HL-60 (cell line): ENCODE data around the gene BICD2.

Experiments
- CTCF ChIP-seq: IDR thresholded peaks from one replicate; pipeline ENCODE4 v1.5.1; 2011; ENCODE audit warnings: low read length, control low read depth, inconsistent platforms; ENCODE audit not compliant: insufficient read depth
- POLR2AphosphoS5 ChIP-seq: IDR thresholded peaks from 2 replicates; pipeline ENCODE4 v1.6.1; 2012; ENCODE audit warnings: low read depth
- REST ChIP-seq: IDR thresholded peaks from 2 replicates; pipeline ENCODE4 v1.6.1; 2012; ENCODE audit warnings: low read depth; ENCODE audit not compliant: insufficient replicate concordance

GRCh38 chr9:92807757-92808725 is 43.4 kb upstream of the BICD2 start:
- TF ChIP-seq CTCF (no peak), POLR2AphosphoS5 (no peak), REST (no peak)
